NCI-H2196 (cell line): Measurements from ENCODE around the gene URGCP.

Experiments used
- DNase-seq: peaks from one replicate; lab custom pipeline; 2025; ENCODE audit not compliant: unreplicated experiment; lab: John Stamatoyannopoulos, UW

The URGCP gene

GRCh38 chr7:43876241-43876640, 30.2 kb downstream of the URGCP start:
- DNase-seq, result no peak

GRCh38 chr7:43873300-43873699, 33.1 kb downstream of the URGCP start:
- DNase-seq, result no peak

- no peak for DNase-seq
Measured at GRCh38 chr7:43872406-43873110, 33.8 kb downstream of the URGCP start.

DNA sequence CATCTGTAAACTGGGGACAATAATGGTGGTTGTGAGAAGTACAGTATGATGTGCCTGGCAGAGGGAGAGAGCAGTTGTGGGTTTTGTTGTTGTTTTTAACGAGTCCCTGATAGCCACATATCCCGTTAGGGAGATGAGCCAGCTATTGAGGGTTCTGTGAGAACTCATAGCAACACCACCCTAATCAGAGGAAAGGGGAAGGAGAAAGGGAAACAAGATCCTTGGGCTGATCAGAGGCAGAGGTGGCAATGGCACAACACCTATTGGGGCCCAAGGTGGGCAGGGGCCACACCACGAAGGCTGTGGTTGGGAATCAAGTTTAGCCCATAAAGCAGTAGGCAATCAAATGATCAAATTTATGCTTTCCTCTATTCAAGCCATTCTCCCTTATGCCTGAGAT, 35.3 kb downstream of the URGCP start:
- DNase-seq, result no peak

DNA sequence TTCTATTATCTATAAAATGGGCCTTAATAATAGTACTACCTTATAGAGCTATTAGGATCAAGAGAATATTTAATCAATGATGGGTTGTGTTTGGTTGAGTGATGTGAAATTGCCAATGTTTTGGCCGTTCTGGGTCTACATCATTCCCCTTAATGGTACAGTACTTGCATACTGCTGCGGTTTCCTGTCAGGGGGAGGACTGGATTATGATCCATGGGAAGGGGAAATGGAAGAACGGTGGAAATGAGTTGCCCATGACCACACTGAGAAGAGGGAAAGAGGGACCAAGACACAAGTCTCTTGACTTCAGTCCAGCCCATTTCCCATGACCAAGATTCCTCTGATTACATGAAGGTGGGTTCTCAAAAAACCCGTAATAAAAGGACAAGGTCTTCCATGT, 36.1 kb downstream of the URGCP start:
- no peak for DNase-seq

- no peak for DNase-seq
Measured at GRCh38 chr7:43869867-43870240, 36.5 kb downstream of the URGCP start.

DNA sequence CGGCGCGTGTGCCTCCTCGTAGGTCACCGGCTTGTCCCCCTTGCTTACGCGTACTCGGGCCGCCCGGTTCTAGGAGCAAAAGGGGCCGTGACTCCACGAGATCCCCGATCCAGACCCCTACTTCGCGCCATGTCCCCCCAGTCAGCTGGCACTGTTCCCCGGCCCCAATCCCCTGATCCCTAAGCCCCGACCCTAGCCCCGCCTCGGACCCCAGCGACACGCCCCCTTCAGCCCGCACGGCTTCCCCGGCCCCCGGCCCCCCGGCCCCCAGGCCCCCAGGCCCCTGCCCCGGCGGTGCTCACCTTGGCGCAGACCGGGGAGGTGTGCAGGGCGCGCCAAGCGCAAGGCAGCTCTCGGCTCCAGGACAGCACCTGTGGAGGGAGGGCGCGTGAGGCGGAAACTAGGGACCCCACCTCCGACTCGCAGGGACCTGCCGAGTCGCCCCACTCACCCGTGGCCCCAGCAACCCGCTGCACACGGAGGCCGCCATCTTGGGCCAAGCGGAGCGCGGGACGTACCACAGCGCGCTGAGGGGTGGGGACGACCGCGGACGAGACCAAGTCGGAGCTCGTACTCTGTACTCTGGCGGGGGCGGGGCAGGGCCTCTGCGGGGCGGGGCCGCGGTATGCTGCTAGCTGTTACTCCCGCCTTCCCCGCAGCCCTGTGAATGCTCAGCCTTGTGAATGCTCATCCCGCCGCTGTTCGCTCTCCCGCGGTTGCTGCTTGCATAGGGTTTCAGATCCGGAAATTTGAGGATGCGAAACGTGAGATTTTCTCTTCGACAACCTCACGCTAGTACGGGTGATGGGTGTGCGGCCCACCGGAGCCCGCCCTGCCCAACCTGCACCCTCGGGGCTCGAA, 37.2 kb downstream of the URGCP start, which contains the start of gene MRPS24:
Gene MRPS24 (minus strand): TSS at position 512 of the 861 bp plus-strand sequence. CDS start 22 bp downstream, at position 490.
- DNase-seq, result peak; percentile 91

- no peak for DNase-seq
Measured at GRCh38 chr7:43868681-43869005, 37.8 kb downstream of the URGCP start.

GRCh38 chr7:43868181-43868580, 38.2 kb downstream of the URGCP start:
- no peak for DNase-seq

- no peak for DNase-seq
Measured at GRCh38 chr7:43865277-43865676, 41.1 kb downstream of the URGCP start.

DNA sequence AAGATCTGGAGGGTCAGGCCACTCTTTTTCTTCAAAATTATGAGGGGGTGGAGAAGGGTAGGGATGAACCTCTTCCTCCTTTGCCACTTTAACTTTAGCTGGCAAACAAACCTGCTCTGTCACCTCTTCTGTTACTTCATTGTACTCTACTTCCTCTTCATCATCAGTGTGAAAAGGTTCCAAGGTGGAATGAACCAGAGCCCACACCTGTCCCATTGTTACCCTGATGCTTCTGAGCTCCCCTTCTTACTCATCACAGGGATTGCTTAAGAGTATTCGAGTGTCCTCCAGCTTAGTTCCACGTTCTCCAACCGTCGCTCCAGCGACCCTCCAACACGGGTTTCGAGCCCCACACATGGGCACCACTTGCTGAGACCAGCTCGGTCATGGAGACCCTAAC, 42.3 kb downstream of the URGCP start:
- no peak for DNase-seq

GRCh38 chr7:43856996-43857395, 49.4 kb downstream of the URGCP start:
- no peak for DNase-seq

GRCh38 chr7:43856316-43856715, 50.1 kb downstream of the URGCP start:
- no peak for DNase-seq

- no peak for DNase-seq
Measured at GRCh38 chr7:43855176-43855575, 51.2 kb downstream of the URGCP start.

DNA sequence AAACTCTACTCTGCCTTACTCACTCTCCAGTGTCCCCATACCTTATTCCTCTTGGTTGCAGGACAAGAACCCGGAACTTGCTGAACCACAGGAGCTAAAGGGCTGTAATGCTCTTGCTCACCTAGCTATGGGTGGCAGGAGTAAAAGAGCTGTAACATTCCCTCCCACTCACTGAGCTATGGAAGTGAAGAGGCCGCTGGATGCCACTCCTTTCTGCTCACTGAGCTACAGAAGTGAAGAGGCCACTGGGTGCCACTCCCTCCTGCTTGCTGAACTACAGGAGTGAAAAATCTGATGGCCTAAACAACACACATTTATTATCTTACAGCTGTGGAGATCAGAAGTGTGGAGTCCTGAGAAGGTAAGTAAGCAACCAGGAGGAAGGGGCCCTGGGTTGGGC, 54.6 kb downstream of the URGCP start:
- DNase-seq, result no peak

- no peak for DNase-seq
Measured at GRCh38 chr7:43850348-43851116, 55.9 kb downstream of the URGCP start.

DNA sequence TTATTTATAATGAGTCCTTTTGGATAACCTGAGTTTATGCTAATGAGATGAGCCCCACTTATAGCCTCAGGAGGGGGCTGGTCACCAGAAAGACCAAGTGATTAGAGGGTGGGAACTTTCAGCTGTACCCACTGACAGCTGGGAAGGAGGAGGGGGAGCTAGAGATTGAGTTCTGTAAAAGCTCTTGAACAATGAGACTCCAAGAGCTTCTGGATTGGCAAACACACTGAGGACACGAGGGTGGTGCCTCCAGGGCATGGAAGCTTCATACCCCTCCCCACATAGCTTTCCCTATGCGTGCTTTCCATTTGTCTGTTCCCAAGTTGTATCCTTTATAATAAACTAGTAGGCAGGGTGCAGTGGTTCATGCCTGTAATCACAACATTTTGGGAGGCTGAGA, 57.3 kb downstream of the URGCP start:
- no peak for DNase-seq

DNA sequence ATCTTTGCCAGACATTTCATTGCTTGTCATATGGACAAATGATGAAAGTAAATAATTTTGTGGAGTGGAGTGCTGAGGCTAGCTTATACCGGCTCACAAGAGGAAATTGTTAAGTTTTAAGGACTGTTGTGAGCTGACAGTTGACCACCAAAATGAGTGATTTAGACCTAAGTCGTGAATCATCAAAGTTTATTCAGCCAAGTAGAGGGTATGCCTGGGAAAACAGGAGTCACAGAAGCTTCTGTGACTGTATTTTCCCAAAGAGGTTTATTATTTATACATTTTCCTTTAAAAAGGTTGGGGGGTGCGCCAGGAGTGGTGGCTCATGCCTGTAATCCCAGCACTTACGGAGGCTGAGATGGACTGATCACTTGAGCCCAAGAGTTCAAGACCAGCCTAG, 58.9 kb downstream of the URGCP start:
- DNase-seq, result no peak

DNA sequence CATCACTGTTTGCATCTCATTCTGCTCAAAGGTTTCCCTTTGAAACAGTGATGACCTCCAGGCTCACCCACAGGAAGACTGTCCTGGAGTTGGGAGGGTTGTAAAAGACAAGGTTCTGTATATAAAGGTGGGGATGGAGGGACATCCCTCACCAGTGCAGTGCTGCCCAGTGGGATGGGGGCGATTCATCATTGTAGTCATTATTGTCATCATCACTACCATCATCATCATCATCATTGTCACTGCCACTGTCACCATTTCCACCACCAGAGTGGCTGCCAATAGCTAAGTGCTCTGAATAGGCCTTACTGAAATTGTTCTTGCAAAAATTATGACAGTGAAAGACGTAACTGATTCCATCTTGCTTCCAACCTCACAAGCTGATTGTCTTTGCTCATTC, 61.7 kb downstream of the URGCP start:
- no peak for DNase-seq

GRCh38 chr7:43844257-43844656, 62.1 kb downstream of the URGCP start:
- no peak for DNase-seq

DNA sequence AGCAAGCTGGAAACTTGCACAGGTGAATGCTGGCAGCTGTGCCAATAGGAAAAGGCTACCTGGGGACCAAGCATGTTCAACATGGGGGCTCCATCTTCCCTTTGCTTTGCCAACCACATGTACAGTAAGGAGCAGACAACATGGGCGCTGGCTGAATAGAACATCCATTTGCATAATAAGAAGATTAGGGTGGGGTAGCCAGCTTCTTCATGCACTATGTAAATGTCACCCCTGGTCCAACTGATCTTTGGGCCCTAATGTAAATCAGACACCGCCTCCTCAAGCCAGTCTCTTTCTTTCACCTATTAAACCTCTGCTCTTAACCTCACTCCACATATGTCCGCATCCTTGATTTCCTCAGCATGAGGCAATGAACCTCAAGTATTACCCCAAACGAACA, 63.1 kb downstream of the URGCP start:
- DNase-seq, result no peak

DNA sequence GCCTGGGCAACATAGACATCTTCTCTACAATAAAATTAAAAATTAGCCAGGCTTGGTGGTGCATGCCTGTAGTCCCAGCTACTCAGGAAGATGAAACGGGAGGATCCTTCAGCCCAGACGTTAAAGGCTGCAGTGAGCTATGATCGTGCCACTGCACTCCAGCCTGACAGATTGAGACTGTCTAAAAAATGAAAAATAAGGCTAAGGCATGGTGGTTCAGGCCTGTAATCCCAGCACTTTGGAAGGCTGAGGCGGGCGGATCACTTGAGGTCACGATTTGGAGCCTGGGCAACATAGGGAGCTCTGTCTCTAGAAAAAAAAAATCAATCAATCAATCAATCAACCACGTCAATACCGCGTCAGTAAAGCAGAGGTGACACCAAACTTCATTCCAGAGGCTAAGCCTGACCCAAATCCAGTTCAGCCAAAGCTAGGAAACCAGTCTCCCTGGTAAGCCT, 68.2 kb downstream of the URGCP start:
- no peak for DNase-seq
